GM12878 (cell line): ENCODE results near the gene FIZ1. TPM values are rescaled to one million over a fixed set of nuclear protein-coding genes. Genes with fewer than 3 reads are reported as not detected.

Source experiments
- ATF7 ChIP-seq: fragments of 450-650 bp; IDR thresholded peaks from 2 replicates; pipeline ENCODE4 v1.6.1; 2016; ENCODE audit warnings: low read depth, mild to moderate bottlenecking
- BHLHE40 ChIP-seq, 2 experiments: fragments of 450-650 bp in 1 of 2; IDR thresholded peaks; 2 replicates each; pipeline ENCODE4 v1.6.1; 2011 to 2017; ENCODE audit warnings: low read depth in 2 of 2, borderline replicate concordance in 1 of 2, improper control_type of control experiment in 1 of 2, low read length in 1 of 2, mild to moderate bottlenecking in 1 of 2
- CEBPB ChIP-seq, 2 experiments: fragments of 150-350 bp in 1 of 2; IDR thresholded peaks; 2 replicates each; pipeline ENCODE4 v1.6.1; 2012 to 2014; ENCODE audit warnings: low read depth in 2 of 2, low read length in 2 of 2, borderline replicate concordance in 1 of 2, inconsistent platforms in 1 of 2
- CHD2 ChIP-seq: IDR thresholded peaks from 2 replicates; pipeline ENCODE4 v1.6.1; 2011; ENCODE audit warnings: low read depth, low read length, improper control_type of control experiment, borderline replicate concordance
- E4F1 ChIP-seq: fragments of 450-650 bp; IDR thresholded peaks from 2 replicates; pipeline ENCODE4 v1.6.1; 2018; ENCODE audit warnings: borderline replicate concordance, mild to moderate bottlenecking; ENCODE audit not compliant: partially characterized antibody
- EGR1 ChIP-seq, 2 experiments: IDR thresholded peaks; 1 replicate in 1 of 2; 2 replicates in 1 of 2; pipeline ENCODE4 v1.6.1; 2011 to 2012; ENCODE audit warnings: low read depth in 2 of 2, low read length in 2 of 2, borderline replicate concordance in 1 of 2, mild to moderate bottlenecking in 1 of 2, moderate library complexity in 1 of 2
- FOXK2 ChIP-seq: fragments of 450-650 bp; IDR thresholded peaks from 2 replicates; pipeline ENCODE4 v1.6.1; 2017; ENCODE audit warnings: mild to moderate bottlenecking, moderate library complexity
- IKZF2 ChIP-seq, 2 experiments: fragments of 450-650 bp; IDR thresholded peaks; 2 replicates each; pipeline ENCODE4 v1.6.1; 2017; ENCODE audit warnings: mild to moderate bottlenecking in 2 of 2, moderate library complexity in 2 of 2
- IRF5 ChIP-seq: fragments of 450-650 bp; IDR thresholded peaks from 2 replicates; pipeline ENCODE4 v1.6.1; 2017; ENCODE audit warnings: borderline replicate concordance
- KLF5 ChIP-seq: fragments of 450-650 bp; IDR thresholded peaks from 2 replicates; pipeline ENCODE4 v1.6.1; 2014; ENCODE audit warnings: mild to moderate bottlenecking; ENCODE audit not compliant: partially characterized antibody
- MEF2B ChIP-seq: fragments of 450-650 bp; IDR thresholded peaks from 2 replicates; pipeline ENCODE4 v1.6.1; 2018; ENCODE audit warnings: mild to moderate bottlenecking, moderate library complexity; ENCODE audit not compliant: partially characterized antibody, poor library complexity, severe bottlenecking
- NBN ChIP-seq: fragments of 450-650 bp; IDR thresholded peaks from 2 replicates; pipeline ENCODE4 v1.6.1; 2016
- RELB ChIP-seq: fragments of 450-650 bp; IDR thresholded peaks from 2 replicates; pipeline ENCODE4 v1.6.1; 2017; ENCODE audit warnings: low read depth, mild to moderate bottlenecking, moderate library complexity
- SP1 ChIP-seq: IDR thresholded peaks from one replicate; pipeline ENCODE4 v1.6.1; 2011; ENCODE audit warnings: low read depth, low read length
- TCF3 ChIP-seq: IDR thresholded peaks from 2 replicates; pipeline ENCODE4 v1.6.1; 2012; ENCODE audit warnings: low read depth, mild to moderate bottlenecking, low read length, borderline replicate concordance; ENCODE audit not compliant: insufficient read depth
- USF2 ChIP-seq: IDR thresholded peaks from 2 replicates; pipeline ENCODE4 v1.6.1; 2011; ENCODE audit warnings: low read depth, low read length, improper control_type of control experiment, borderline replicate concordance
- polyA plus RNA-seq, 11 experiments: library from polyadenylated mRNA; depleted of rRNA in 4 of 11; unstranded in 6 of 11; stranded (reverse) in 5 of 11; fragments of >200 nt; fragmentation: Nextera tagmentation in 4 of 11; fragmentation: Illumina TruSeq in 1 of 11; extraction: Ambion mirVana in 4 of 11; extraction: Trizol in 1 of 11; gene quantifications; 1 replicate in 1 of 11; 2 replicates in 10 of 11; pipeline versions ENCODE4 v1.2.1 to v1.2.3, GENCODE V29; 2011 to 2016; ENCODE audit warnings: inconsistent platforms in 2 of 11, missing spikeins in 2 of 11, low read depth in 1 of 11
- total RNA-seq, 4 experiments: library from RNA; depleted of rRNA in 3 of 4; stranded (reverse); fragments of >200 nt in 3 of 4; fragmentation: Illumina TruSeq in 1 of 4; extraction: Trizol in 1 of 4; gene quantifications; 2 replicates each; pipeline versions ENCODE4 v1.2.1 to v1.2.3, GENCODE V29; 2013 to 2021
- TF ChIP-seq, protein P1 (sequence below): IDR thresholded peaks from 2 replicates; pipeline ENCODE4 v1.6.1; 2012; ENCODE audit warnings: mild to moderate bottlenecking, low read depth, low read length
- TF ChIP-seq, protein P2 (sequence below): fragments of 450-650 bp; IDR thresholded peaks from 2 replicates; pipeline ENCODE4 v1.6.1; 2016; ENCODE audit warnings: mild to moderate bottlenecking

Gene FIZ1
- total and polyA plus RNA-seq, 10 of the 15 experiments (the other 5 are each of a cell fraction or from before 2014, with no cell fraction given), result 0.60 to 16.8 (median 4.2) TPM

DNA sequence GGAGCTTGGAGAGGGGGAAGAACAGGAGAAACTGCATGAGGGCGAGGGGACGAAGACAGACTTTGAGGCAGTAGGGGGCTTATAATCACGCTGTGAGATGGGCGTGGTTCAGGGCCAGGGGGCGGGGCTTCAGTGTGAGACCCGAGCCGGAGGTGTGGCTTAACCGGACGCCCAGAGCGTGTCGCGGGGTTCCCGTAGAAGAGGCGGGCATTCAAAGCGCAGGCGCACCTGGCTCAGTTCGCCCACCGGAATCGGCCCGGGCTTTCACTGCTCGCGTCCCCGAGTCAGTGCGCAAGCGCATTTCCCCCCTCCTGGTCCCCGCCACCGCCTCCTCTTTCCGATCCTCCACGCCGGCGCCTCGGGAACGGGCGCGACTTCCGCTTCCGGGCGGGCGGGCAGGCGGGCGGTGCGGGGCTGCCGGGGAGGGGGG lies 5.9 kb upstream of the FIZ1 start (continued):
- TF ChIP-seq, protein P1, sequence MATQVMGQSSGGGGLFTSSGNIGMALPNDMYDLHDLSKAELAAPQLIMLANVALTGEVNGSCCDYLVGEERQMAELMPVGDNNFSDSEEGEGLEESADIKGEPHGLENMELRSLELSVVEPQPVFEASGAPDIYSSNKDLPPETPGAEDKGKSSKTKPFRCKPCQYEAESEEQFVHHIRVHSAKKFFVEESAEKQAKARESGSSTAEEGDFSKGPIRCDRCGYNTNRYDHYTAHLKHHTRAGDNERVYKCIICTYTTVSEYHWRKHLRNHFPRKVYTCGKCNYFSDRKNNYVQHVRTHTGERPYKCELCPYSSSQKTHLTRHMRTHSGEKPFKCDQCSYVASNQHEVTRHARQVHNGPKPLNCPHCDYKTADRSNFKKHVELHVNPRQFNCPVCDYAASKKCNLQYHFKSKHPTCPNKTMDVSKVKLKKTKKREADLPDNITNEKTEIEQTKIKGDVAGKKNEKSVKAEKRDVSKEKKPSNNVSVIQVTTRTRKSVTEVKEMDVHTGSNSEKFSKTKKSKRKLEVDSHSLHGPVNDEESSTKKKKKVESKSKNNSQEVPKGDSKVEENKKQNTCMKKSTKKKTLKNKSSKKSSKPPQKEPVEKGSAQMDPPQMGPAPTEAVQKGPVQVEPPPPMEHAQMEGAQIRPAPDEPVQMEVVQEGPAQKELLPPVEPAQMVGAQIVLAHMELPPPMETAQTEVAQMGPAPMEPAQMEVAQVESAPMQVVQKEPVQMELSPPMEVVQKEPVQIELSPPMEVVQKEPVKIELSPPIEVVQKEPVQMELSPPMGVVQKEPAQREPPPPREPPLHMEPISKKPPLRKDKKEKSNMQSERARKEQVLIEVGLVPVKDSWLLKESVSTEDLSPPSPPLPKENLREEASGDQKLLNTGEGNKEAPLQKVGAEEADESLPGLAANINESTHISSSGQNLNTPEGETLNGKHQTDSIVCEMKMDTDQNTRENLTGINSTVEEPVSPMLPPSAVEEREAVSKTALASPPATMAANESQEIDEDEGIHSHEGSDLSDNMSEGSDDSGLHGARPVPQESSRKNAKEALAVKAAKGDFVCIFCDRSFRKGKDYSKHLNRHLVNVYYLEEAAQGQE, result no peak
- no peak for TF ChIP-seq RELB
- TF ChIP-seq USF2, result no peak; the same call in 1 of the 2 replicates
- TF ChIP-seq MEF2B, result no peak
- TF ChIP-seq FOXK2, result no peak
- peak in 1 of 2 experiments; percentile 48; a peak in 2 of 4 replicates for TF ChIP-seq BHLHE40 (IDR thresholded peaks at IDR 0.05; ENCODE audit: borderline replicate concordance in 1 of 2, low read depth in 2 of 2, low read length in 1 of 2)
- no peak for TF ChIP-seq CEBPB (IDR thresholded peaks at IDR 0.05; ENCODE audit: borderline replicate concordance in 1 of 2, low read depth in 2 of 2, low read length in 2 of 2)
- no peak for TF ChIP-seq IRF5
- TF ChIP-seq NBN, result 0 out of 2 replicates have a peak, but pooled peaks have one; percentile 7
- no peak for TF ChIP-seq KLF5
- TF ChIP-seq TCF3, result 0 out of 2 replicates have a peak, but pooled peaks have one; percentile 9
- peak; percentile 18 for TF ChIP-seq E4F1
- no peak for TF ChIP-seq IKZF2 (IDR thresholded peaks at IDR 0.05)
- TF ChIP-seq, protein P2, sequence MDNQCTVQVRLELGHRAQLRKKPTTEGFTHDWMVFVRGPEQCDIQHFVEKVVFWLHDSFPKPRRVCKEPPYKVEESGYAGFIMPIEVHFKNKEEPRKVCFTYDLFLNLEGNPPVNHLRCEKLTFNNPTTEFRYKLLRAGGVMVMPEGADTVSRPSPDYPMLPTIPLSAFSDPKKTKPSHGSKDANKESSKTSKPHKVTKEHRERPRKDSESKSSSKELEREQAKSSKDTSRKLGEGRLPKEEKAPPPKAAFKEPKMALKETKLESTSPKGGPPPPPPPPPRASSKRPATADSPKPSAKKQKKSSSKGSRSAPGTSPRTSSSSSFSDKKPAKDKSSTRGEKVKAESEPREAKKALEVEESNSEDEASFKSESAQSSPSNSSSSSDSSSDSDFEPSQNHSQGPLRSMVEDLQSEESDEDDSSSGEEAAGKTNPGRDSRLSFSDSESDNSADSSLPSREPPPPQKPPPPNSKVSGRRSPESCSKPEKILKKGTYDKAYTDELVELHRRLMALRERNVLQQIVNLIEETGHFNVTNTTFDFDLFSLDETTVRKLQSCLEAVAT, result no peak
- TF ChIP-seq ATF7, result no peak
- TF ChIP-seq CHD2, result 0 out of 2 replicates have a peak, but pooled peaks have one; percentile 46
- TF ChIP-seq SP1, result peak; percentile 61
- peak in 1 of 2 experiments; percentile 71; a peak in 2 of 3 replicates for TF ChIP-seq EGR1 (IDR thresholded peaks at IDR 0.05; ENCODE audit: borderline replicate concordance in 1 of 2, low read depth in 2 of 2, low read length in 2 of 2)
